Prostate gland (tissue), 2 donors: ENCODE measurements around the gene PHF20.

Experiments
- CTCF ChIP-seq, 4 experiments: fragments of 200-600 bp in 2 of 4; fragments of 450-650 bp in 2 of 4; sonication (generic) in 2 of 4; IDR thresholded peaks; 1 replicate in 3 of 4; 2 replicates in 1 of 4; pipeline ENCODE4 v1.5.1; 2016 to 2019; ENCODE audit warnings: antibody characterized with exemption in 4 of 4, mild to moderate bottlenecking in 2 of 4, moderate library complexity in 2 of 4
- POLR2A ChIP-seq: fragments of 450-650 bp; IDR thresholded peaks from one replicate; pipeline ENCODE4 v1.6.1; 2016; ENCODE audit warnings: antibody characterized with exemption, mild to moderate bottlenecking
- POLR2AphosphoS5 ChIP-seq: sonication (generic); formaldehyde crosslinking; IDR thresholded peaks from one replicate; pipeline ENCODE4 v1.6.1; 2017; ENCODE audit warnings: antibody characterized with exemption

GRCh38 chr20:35974256-35974655 lies 202.4 kb downstream of the PHF20 start:
- no peak for TF ChIP-seq CTCF (IDR thresholded peaks at IDR 0.05)
- no peak for TF ChIP-seq POLR2A
- no peak for TF ChIP-seq POLR2AphosphoS5
